Fibroblast of gingiva (primary cell): ENCODE measurements around the gene SLC15A4.

ENCODE experiments used
- DNase-seq: peaks from one replicate; pipeline ENCODE4 v3.0.0-alpha.2; 2011; ENCODE audit warnings: low read depth

SLC15A4 gene

DNA sequence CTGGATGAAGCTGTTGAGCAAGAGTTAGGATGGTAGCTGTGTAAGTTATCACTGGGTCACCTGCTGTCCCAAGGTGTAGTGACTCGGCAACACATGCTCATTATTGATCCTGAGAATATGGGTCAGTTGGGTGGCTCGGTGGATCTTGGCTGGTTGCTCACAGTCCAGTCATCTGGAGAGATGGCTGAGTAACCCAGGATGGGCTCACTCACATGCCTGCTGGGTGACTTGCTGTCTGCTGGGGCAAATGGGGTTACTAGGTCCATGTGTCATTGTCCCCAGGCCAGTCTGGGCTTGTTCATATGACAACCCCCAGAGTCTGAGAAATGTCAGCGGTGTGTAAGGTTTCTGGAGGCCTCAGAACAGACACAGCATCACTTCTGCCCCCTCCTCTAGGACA lies 69.5 kb downstream of the SLC15A4 start:
- no peak for DNase-seq

DNA sequence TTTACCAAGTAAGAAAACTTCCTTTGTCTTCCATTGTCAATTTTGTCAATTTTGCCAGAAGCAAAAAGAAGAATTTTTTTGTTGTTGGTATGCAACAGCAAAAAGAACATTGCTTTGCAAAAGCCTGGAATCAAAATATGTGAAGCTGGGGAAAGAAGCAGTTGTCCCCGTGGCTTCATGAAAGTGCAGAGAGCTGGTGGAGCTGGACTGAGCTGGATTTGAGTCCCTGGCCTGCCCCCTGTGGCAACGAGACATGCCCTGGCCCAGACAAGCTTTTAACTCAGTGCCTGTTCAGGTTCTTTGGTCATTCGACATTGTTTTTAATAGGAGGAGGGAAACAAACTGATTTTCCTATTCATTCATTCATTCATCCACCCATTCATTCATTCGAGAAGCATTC lies 70.3 kb downstream of the SLC15A4 start:
- DNase-seq, result no peak

- no peak for DNase-seq
Observed at GRCh38 chr12:128752386-128752785, 71.4 kb downstream of the SLC15A4 start.

DNA sequence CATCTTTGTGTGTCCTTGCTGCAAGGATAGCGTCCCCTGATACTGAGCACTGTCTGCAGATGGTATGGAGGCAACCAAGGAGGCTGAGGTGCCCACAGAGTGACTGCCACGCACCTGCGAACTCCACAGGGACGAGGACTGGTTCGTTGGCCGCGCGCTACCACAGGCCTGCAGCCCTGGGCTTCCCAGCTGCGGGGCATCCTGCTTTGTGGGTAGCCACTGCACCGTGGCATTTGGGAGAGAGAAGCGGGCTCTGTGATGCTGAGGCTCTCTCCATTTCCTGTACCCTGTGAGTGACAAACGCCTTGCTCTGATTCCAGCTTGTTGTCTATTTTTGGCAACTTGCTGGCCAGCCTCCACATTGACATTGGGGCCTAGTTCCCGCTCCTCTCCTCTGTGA lies 76.3 kb downstream of the SLC15A4 start:
- no peak for DNase-seq

DNA sequence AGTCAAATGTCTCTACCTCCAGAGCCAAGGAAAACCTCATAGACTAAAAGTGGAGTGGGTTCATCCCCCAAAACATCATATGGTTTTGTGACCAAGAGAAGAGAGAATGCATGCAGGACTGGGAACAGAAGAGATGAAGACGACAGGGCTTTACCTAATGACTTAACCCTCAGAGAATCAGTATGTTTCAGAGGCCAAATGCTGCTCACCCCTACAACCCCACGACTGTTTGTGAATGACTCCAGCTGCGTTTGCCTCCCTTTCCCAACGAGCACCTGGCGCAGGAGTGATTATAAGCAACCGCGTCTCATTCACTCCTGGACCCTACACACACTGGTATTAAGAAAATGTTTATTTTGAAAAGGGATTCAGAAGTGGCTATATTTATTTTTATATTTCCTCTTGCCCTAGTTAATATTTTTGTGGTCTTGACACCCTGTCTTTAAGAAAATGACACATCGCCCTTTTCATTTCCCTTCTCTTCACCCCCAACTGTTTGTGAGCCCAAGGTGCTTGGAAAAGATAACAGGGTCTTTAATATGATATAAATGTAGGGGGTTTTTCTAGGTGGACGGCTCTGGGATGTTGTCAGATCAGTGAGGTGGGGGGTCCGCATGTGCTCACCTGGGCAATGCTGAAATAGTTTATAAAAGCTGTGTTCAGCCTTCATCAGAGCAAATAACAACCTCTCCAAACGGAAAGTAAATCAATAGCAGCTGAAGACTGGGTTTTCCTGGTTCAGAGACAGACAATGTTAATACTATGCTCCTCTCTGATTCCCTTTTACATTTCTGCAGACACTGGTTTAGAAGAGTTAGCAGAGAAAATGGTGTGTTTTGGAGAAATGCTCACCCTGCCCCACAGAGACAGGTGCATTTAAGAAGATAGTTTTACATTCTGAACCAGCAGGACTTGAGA lies 77.7 kb downstream of the SLC15A4 start:
- no peak for DNase-seq

GRCh38 chr12:128743916-128744315 lies 79.8 kb downstream of the SLC15A4 start:
- DNase-seq, result no peak
